ENCODE data around the gene POFUT1. TPM values are rescaled to one million over a fixed set of nuclear protein-coding genes. Genes with fewer than 3 reads are reported as not detected.

POFUT1 gene
- polyA plus RNA-seq, 3 donors, result 10.9 to 22.8 (median 11.8) TPM

GRCh38 chr20:32281711-32282110 is 74.0 kb downstream of the POFUT1 start:
- Histone ChIP-seq H2AFZ (ENCODE audit: insufficient read depth, low read depth, low read length, poor library complexity, severe bottlenecking) (no peak overlapping the region), H3K4me1 (ENCODE audit: control insufficient read depth in 1 of 2, insufficient read depth in 2 of 2, low read length in 2 of 2) (peaks cover 26 to 36% of the 10 kb centered on the region in 2 donors), H4K20me1 (ENCODE audit: insufficient read depth, low read length) (peaks cover 15% of the 10 kb centered on the region), H3K9ac (ENCODE audit: insufficient read depth, low read length, poor library complexity, severe bottlenecking) (no peak overlapping the region), H3K36me3 (replicated peaks in 1 of 2; ENCODE audit: control insufficient read depth in 1 of 2, insufficient read depth in 2 of 2, low read length in 2 of 2) (peaks cover 0 to 27% of the 10 kb centered on the region in 2 donors), H3K9me3 (replicated peaks in 1 of 2; ENCODE audit: control insufficient read depth in 1 of 2, insufficient read depth in 1 of 2, low read length in 2 of 2) (no peaks in the 10 kb centered on the region), H3K27me3 (ENCODE audit: control insufficient read depth in 2 of 2, insufficient read depth in 2 of 2, low read length in 2 of 2) (no peaks in the 10 kb centered on the region), H3K4me3 (replicated peaks in 1 of 3; ENCODE audit: low read depth in 2 of 3, low read length in 3 of 3) (no peak overlapping the region), H3K4me2 (replicated peaks; ENCODE audit: extremely low read depth, low read length, poor library complexity, severe bottlenecking) (no peak overlapping the region), H3K27ac (ENCODE audit: low read depth in 1 of 2, low read length in 2 of 2) (no peak overlapping the region), H3K79me2 (ENCODE audit: insufficient read depth, low read length) (peaks cover 43% of the 10 kb centered on the region)
- no peak for DNase-seq
- H3K27me3 Mint-ChIP-seq (ENCODE audit: low read depth in 3 of 3), result peaks cover 0 to 2% (median 0%) of the 10 kb centered on the region in 3 donors
- peaks cover 0 to 4% (median 0%) of the 10 kb centered on the region in 7 donors for H3K9me3 Mint-ChIP-seq
- peaks cover 35% of the 10 kb centered on the region for H3K4me1 Mint-ChIP-seq
- peak overlapping the region in 1 of 7 donors; percentile 18 for H3K27ac Mint-ChIP-seq
- no peak for TF ChIP-seq CTCF (IDR thresholded peaks at IDR 0.05)
- intact Hi-C loops (cut with micrococcal nuclease), result no loop called here
- 95% methylated on average over 4 of the region's 4 CpGs for WGBS (ENCODE audit: insufficient coverage)
- H3K36me3 Mint-ChIP-seq, result peaks cover 19 to 23% of the 10 kb centered on the region in 2 donors
- no peak overlapping the region for H3K4me3 Mint-ChIP-seq

GRCh38 chr20:32282461-32282860 is 74.8 kb downstream of the POFUT1 start:
- Histone ChIP-seq H4K20me1 (ENCODE audit: insufficient read depth, low read length) (peaks cover 15% of the 10 kb centered on the region), H3K27me3 (ENCODE audit: control insufficient read depth in 2 of 2, insufficient read depth in 2 of 2, low read length in 2 of 2) (no peaks in the 10 kb centered on the region), H2AFZ (ENCODE audit: insufficient read depth, low read depth, low read length, poor library complexity, severe bottlenecking) (no peak overlapping the region), H3K27ac (ENCODE audit: low read depth in 1 of 2, low read length in 2 of 2) (no peak overlapping the region), H3K36me3 (replicated peaks in 1 of 2; ENCODE audit: control insufficient read depth in 1 of 2, insufficient read depth in 2 of 2, low read length in 2 of 2) (peaks cover 0 to 27% of the 10 kb centered on the region in 2 donors), H3K4me1 (ENCODE audit: control insufficient read depth in 1 of 2, insufficient read depth in 2 of 2, low read length in 2 of 2) (peaks cover 27 to 37% of the 10 kb centered on the region in 2 donors), H3K4me3 (replicated peaks in 1 of 3; ENCODE audit: low read depth in 2 of 3, low read length in 3 of 3) (no peak overlapping the region), H3K79me2 (ENCODE audit: insufficient read depth, low read length) (peaks cover 48% of the 10 kb centered on the region), H3K9me3 (replicated peaks in 1 of 2; ENCODE audit: control insufficient read depth in 1 of 2, insufficient read depth in 1 of 2, low read length in 2 of 2) (no peaks in the 10 kb centered on the region), H3K9ac (ENCODE audit: insufficient read depth, low read length, poor library complexity, severe bottlenecking) (no peak overlapping the region), H3K4me2 (replicated peaks; ENCODE audit: extremely low read depth, low read length, poor library complexity, severe bottlenecking) (no peak overlapping the region)
- no peak for DNase-seq
- Mint-ChIP-seq H3K27me3 (ENCODE audit: low read depth in 3 of 3) (no peaks in the 10 kb centered on the region), H3K36me3 (peaks cover 19 to 23% of the 10 kb centered on the region in 2 donors), H3K9me3 (peaks cover 0 to 2% (median 0%) of the 10 kb centered on the region in 7 donors), H3K4me3 (no peak overlapping the region), H3K27ac (no peak overlapping the region), H3K4me1 (peaks cover 36% of the 10 kb centered on the region)
- no peak for TF ChIP-seq CTCF (IDR thresholded peaks at IDR 0.05)
- intact Hi-C loops (cut with micrococcal nuclease), result no loop called here
- 90% methylated on average over 4 of the region's 4 CpGs for WGBS (ENCODE audit: insufficient coverage)

Data from CD14-positive monocyte (primary cell).